Tibial nerve (tissue), 3 donors: ENCODE measurements around the gene EML6.

ENCODE experiments used
- POLR2A ChIP-seq, 2 donors: fragments of 450-650 bp; IDR thresholded peaks; one replicate each; pipeline ENCODE4 v1.6.1; 2017; ENCODE audit warnings: antibody characterized with exemption in 2 of 2, mild to moderate bottlenecking in 2 of 2, moderate library complexity in 2 of 2
- TF ChIP-seq, protein P1 (sequence below), 5 experiments: fragments of 200-600 bp in 3 of 5; fragments of 450-650 bp in 2 of 5; sonication (generic) in 3 of 5; IDR thresholded peaks; one replicate each; pipeline ENCODE4 v1.5.1; 2016 to 2019; ENCODE audit warnings: antibody characterized with exemption in 5 of 5, mild to moderate bottlenecking in 3 of 5, moderate library complexity in 2 of 5

DNA sequence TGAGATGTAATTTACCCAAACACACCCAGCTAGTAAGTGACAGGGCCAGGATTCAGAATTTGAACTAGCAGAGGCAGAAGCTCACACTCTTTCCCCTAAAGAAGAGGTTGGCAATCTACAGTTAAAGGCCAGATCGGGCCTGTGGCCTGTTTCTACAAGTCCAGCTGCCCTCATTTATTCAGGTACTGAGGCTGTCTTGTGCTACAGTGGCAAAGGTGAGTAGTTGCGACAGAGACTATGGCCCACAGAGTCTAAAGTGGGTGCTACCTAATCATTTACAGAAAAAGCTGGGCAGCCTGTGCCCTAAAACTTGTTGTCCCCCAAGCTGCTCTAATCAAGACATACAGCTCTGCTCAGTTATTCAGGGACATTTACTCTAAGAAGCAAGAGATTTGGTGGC, 240.0 kb downstream of the EML6 start:
- TF ChIP-seq, protein P1, sequence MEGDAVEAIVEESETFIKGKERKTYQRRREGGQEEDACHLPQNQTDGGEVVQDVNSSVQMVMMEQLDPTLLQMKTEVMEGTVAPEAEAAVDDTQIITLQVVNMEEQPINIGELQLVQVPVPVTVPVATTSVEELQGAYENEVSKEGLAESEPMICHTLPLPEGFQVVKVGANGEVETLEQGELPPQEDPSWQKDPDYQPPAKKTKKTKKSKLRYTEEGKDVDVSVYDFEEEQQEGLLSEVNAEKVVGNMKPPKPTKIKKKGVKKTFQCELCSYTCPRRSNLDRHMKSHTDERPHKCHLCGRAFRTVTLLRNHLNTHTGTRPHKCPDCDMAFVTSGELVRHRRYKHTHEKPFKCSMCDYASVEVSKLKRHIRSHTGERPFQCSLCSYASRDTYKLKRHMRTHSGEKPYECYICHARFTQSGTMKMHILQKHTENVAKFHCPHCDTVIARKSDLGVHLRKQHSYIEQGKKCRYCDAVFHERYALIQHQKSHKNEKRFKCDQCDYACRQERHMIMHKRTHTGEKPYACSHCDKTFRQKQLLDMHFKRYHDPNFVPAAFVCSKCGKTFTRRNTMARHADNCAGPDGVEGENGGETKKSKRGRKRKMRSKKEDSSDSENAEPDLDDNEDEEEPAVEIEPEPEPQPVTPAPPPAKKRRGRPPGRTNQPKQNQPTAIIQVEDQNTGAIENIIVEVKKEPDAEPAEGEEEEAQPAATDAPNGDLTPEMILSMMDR (IDR thresholded peaks at IDR 0.05) = no peak
- no peak for TF ChIP-seq POLR2A (IDR thresholded peaks at IDR 0.05)
